ENCODE measurements around the gene AK9.

- no peak for TF ChIP-seq SIN3A (IDR thresholded peaks at IDR 0.05; ENCODE audit: borderline replicate concordance, insufficient read depth, low read length)
- TF ChIP-seq TAF1 (IDR thresholded peaks at IDR 0.05; ENCODE audit: borderline replicate concordance, insufficient read depth, low read length), result no peak
- no peak for TF ChIP-seq POLR2AphosphoS5 (IDR thresholded peaks at IDR 0.05; ENCODE audit: low read depth, low read length)
Measured at GRCh38 chr6:109595998-109596397, 95.0 kb downstream of the AK9 start.
